GM12878 (cell line): ENCODE data around the gene AURKAIP1. TPM values are rescaled to one million over a fixed set of nuclear protein-coding genes. Genes with fewer than 3 reads are reported as not detected.

Experiments
- ATAC-seq: fragments of 200-7000 bp; cut with Tn5 transposase; 3 replicates; pipeline ENCODE4 v1.9.1; 2020; ENCODE audit warnings: mild to moderate bottlenecking, moderate library complexity
- BruUV-seq: library from RNA; stranded (reverse); fragments of 400-500 nt; replicated peaks from 2 replicates; lab custom pipeline; 2021; lab: Mats Ljungman, UMichigan
- CTCF ChIA-PET: fragments of 300-600 bp; sonication (Branson Sonifier 250); formaldehyde crosslinking; extraction: SDS; loops from one replicate; lab custom pipeline; 2021; ENCODE audit warnings: inconsistent platforms; lab: Yijun Ruan, JAX
- POLR2A ChIA-PET: fragments of 350-600 bp; formaldehyde crosslinking; extraction: SDS; loops from one replicate; lab custom pipeline; 2021; ENCODE audit warnings: inconsistent platforms; lab: Charles Lee
- RAD21 ChIA-PET: fragments of 300-600 bp; sonication (Branson Sonifier 250); formaldehyde crosslinking; loops from one replicate; lab custom pipeline; 2023; ENCODE audit warnings: antibody characterized with exemption; ENCODE audit not compliant: unreplicated experiment; lab: Charles Lee
- SMC1A ChIA-PET: fragments of 300-600 bp; sonication (Branson Sonifier 250); formaldehyde crosslinking; loops from one replicate; lab custom pipeline; 2023; ENCODE audit not compliant: unreplicated experiment, uncharacterized antibody; lab: Charles Lee
- DNase-seq: peaks from one replicate; pipeline ENCODE4 v3.0.0-alpha.2; 2011; ENCODE audit warnings: low read depth, low spot score
- FAIRE-seq: peaks from 3 replicates; lab custom pipeline; 2011; peaks lifted over from hg19 to GRCh38; lab: Jason Lieb, UNC
- H2AFZ ChIP-seq: 2 replicates; pipeline ENCODE4 v1.6.0; 2011; ENCODE audit warnings: low read depth, low read length, control low read depth; ENCODE audit not compliant: control insufficient read depth
- H3K27ac ChIP-seq: 2 replicates; pipeline ENCODE4 v1.5.1; 2011; ENCODE audit warnings: control low read depth; ENCODE audit not compliant: control insufficient read depth, insufficient read depth
- H3K27me3 ChIP-seq, 2 experiments: replicated peaks in 1 of 2; 2 replicates each; pipeline versions ENCODE4 v1.6.0 to v1.6.1; 2011; ENCODE audit warnings: low read length in 1 of 2; ENCODE audit not compliant: control insufficient read depth in 2 of 2, insufficient read depth in 2 of 2
- H3K36me3 ChIP-seq, 2 experiments: 2 replicates each; pipeline ENCODE4 v1.5.1; 2011; ENCODE audit warnings: low read length in 1 of 2; ENCODE audit not compliant: control insufficient read depth in 2 of 2, insufficient read depth in 2 of 2
- H3K4me1 ChIP-seq: 2 replicates; pipeline ENCODE4 v1.6.1; 2011; ENCODE audit warnings: mild to moderate bottlenecking, low read length, moderate library complexity, mixed read lengths; ENCODE audit not compliant: control insufficient read depth, insufficient read depth
- H3K4me2 ChIP-seq: 2 replicates; pipeline ENCODE4 v1.6.0; 2011; ENCODE audit warnings: control low read depth; ENCODE audit not compliant: control insufficient read depth, insufficient read depth
- H3K4me3 ChIP-seq: fragments of 200-600 bp; sonication (generic); 2 replicates; pipeline ENCODE4 v1.5.1; 2016
- H3K79me2 ChIP-seq: 2 replicates; pipeline ENCODE4 v1.6.0; 2011; ENCODE audit warnings: low read length; ENCODE audit not compliant: control insufficient read depth, insufficient read depth
- H3K9ac ChIP-seq: 2 replicates; pipeline ENCODE4 v1.8.0; 2011; ENCODE audit warnings: low read length, control low read depth, mixed read lengths; ENCODE audit not compliant: control insufficient read depth, insufficient read depth
- H3K9me3 ChIP-seq: replicated peaks from 3 replicates; pipeline ENCODE4 v1.5.1; 2011; ENCODE audit warnings: mild to moderate bottlenecking, low read length; ENCODE audit not compliant: control insufficient read depth, insufficient read depth
- H4K20me1 ChIP-seq: 2 replicates; pipeline ENCODE4 v1.6.0; 2011; ENCODE audit not compliant: control insufficient read depth, insufficient read depth
- BACH1 ChIP-seq: fragments of 450-650 bp; IDR thresholded peaks from 2 replicates; pipeline ENCODE4 v1.6.1; 2017; ENCODE audit warnings: mild to moderate bottlenecking, borderline replicate concordance
- BCL3 ChIP-seq: IDR thresholded peaks from 2 replicates; pipeline ENCODE4 v1.6.1; 2011; ENCODE audit warnings: borderline replicate concordance, low read depth, mild to moderate bottlenecking, moderate library complexity, low read length; ENCODE audit not compliant: insufficient read depth, poor library complexity, severe bottlenecking
- BHLHE40 ChIP-seq, 2 experiments: fragments of 450-650 bp in 1 of 2; IDR thresholded peaks; 2 replicates each; pipeline ENCODE4 v1.6.1; 2011 to 2017; ENCODE audit warnings: low read depth in 2 of 2, borderline replicate concordance in 1 of 2, improper control_type of control experiment in 1 of 2, low read length in 1 of 2, mild to moderate bottlenecking in 1 of 2
- CREB1 ChIP-seq: IDR thresholded peaks from 2 replicates; pipeline ENCODE4 v1.6.1; 2012; ENCODE audit warnings: low read depth, mild to moderate bottlenecking, inconsistent platforms
- GABPA ChIP-seq: IDR thresholded peaks from 2 replicates; pipeline ENCODE4 v1.6.1; 2014; ENCODE audit warnings: antibody characterized with exemption, low read depth, mild to moderate bottlenecking, inconsistent platforms
- IKZF2 ChIP-seq, 2 experiments: fragments of 450-650 bp; IDR thresholded peaks; 2 replicates each; pipeline ENCODE4 v1.6.1; 2017; ENCODE audit warnings: mild to moderate bottlenecking in 2 of 2, moderate library complexity in 2 of 2
- LARP7 ChIP-seq: fragments of 450-650 bp; IDR thresholded peaks from 2 replicates; pipeline ENCODE4 v1.6.1; 2017; ENCODE audit warnings: mild to moderate bottlenecking
- MAX ChIP-seq: IDR thresholded peaks from 2 replicates; pipeline ENCODE4 v1.6.1; 2012; ENCODE audit warnings: low read depth, low read length, improper control_type of control experiment
- NFYA ChIP-seq: IDR thresholded peaks from 2 replicates; pipeline ENCODE4 v1.6.1; 2011; ENCODE audit warnings: low read depth, mild to moderate bottlenecking, low read length, improper control_type of control experiment, borderline replicate concordance
- RELB ChIP-seq: fragments of 450-650 bp; IDR thresholded peaks from 2 replicates; pipeline ENCODE4 v1.6.1; 2017; ENCODE audit warnings: low read depth, mild to moderate bottlenecking, moderate library complexity
- SRF ChIP-seq, 2 experiments: IDR thresholded peaks; 2 replicates each; pipeline ENCODE4 v1.6.1; 2011; ENCODE audit warnings: low read depth in 2 of 2, low read length in 2 of 2, mild to moderate bottlenecking in 1 of 2, moderate library complexity in 1 of 2
- SUPT20H ChIP-seq: IDR thresholded peaks from 2 replicates; pipeline ENCODE4 v1.6.1; 2011; ENCODE audit warnings: low read depth, mild to moderate bottlenecking, low read length, moderate library complexity, borderline replicate concordance; ENCODE audit not compliant: control insufficient read depth
- WGBS: methylation state at CpG from one replicate; pipeline ENCODE4 v1.1.6; 2016; ENCODE audit warnings: low lambda C conversion rate; ENCODE audit not compliant: insufficient replicate concordance, insufficient coverage; ENCODE audit errors: missing lambda C conversion rate; 5-methylcytosine and 5-hydroxymethylcytosine counted together
- in situ Hi-C: fragments of 300-500 bp; cut with MboI; formaldehyde crosslinking; loops from 9 replicates; pipeline ENCODE4 v1.14.3; 2018; ENCODE audit warnings: mixed read lengths
- intact Hi-C: fragments of 100-400 bp; cut with micrococcal nuclease; formaldehyde crosslinking; loops from one replicate; pipeline ENCODE4 v1.14.2; 2022; ENCODE audit not compliant: unreplicated experiment
- polyA plus RNA-seq, 11 experiments: library from polyadenylated mRNA; depleted of rRNA in 4 of 11; unstranded in 6 of 11; stranded (reverse) in 5 of 11; fragments of >200 nt; fragmentation: Nextera tagmentation in 4 of 11; fragmentation: Illumina TruSeq in 1 of 11; extraction: Ambion mirVana in 4 of 11; extraction: Trizol in 1 of 11; gene quantifications; 1 replicate in 1 of 11; 2 replicates in 10 of 11; pipeline versions ENCODE4 v1.2.1 to v1.2.3, GENCODE V29; 2011 to 2016; ENCODE audit warnings: inconsistent platforms in 2 of 11, missing spikeins in 2 of 11, low read depth in 1 of 11
- total RNA-seq, 4 experiments: library from RNA; depleted of rRNA in 3 of 4; stranded (reverse); fragments of >200 nt in 3 of 4; fragmentation: Illumina TruSeq in 1 of 4; extraction: Trizol in 1 of 4; gene quantifications; 2 replicates each; pipeline versions ENCODE4 v1.2.1 to v1.2.3, GENCODE V29; 2013 to 2021

AURKAIP1 gene
- total and polyA plus RNA-seq, 10 of the 15 experiments (the other 5 are each of a cell fraction or from before 2014, with no cell fraction given): 6.5 to 366 (median 120) TPM

GRCh38 chr1:1366699-1367066, 8.3 kb downstream of the AURKAIP1 start:
- H3K9me3 ChIP-seq: peaks cover 3% of the 10 kb centered on the region; the same call in 1 of the 3 replicates
- H3K27ac ChIP-seq: no peak overlapping the region
- CTCF ChIA-PET: no interaction called here
- no peak overlapping the region for H3K4me3 ChIP-seq
- H3K27me3 ChIP-seq: no peaks in the 10 kb centered on the region
- no peak overlapping the region for H2AFZ ChIP-seq
- peaks cover 0 to 1% of the 10 kb centered on the region in 2 experiments; a peak in 2 of 4 replicates for H3K36me3 ChIP-seq
- WGBS: 94% methylated on average over 3 of the region's 3 CpGs
- ATAC-seq: no peak
- intact Hi-C loops (no loop called here), in situ Hi-C loops (no loop called here)
- SMC1A ChIA-PET: no interaction called here
- no peak overlapping the region for H3K4me2 ChIP-seq
- TSS peak; percentile 56 for BruUV-seq
- no peak for FAIRE-seq
- no peaks in the 10 kb centered on the region for H4K20me1 ChIP-seq
- no peaks in the 10 kb centered on the region; the same call in none of the 2 replicates for H3K79me2 ChIP-seq
- no peak overlapping the region for H3K9ac ChIP-seq
- DNase-seq: no peak
- POLR2A ChIA-PET: no interaction called here
- TF ChIP-seq MAX (no peak), BACH1 (peak; percentile 54; the same call in 1 of the 2 replicates), RELB (peak; percentile 12; the same call in 1 of the 2 replicates), GABPA (no peak), BHLHE40 (IDR thresholded peaks at IDR 0.05; ENCODE audit: borderline replicate concordance in 1 of 2, low read depth in 2 of 2, low read length in 1 of 2) (no peak), SRF (IDR thresholded peaks at IDR 0.05; ENCODE audit: low read depth in 2 of 2, low read length in 2 of 2) (no peak), IKZF2 (IDR thresholded peaks at IDR 0.05) (no peak), BCL3 (no peak), NFYA (no peak), CREB1 (no peak), LARP7 (no peak), SUPT20H (no peak)
- RAD21 ChIA-PET: no interaction called here
- H3K4me1 ChIP-seq: peaks cover 6% of the 10 kb centered on the region
